Lower leg skin (tissue), 3 donors: Measurements from ENCODE around the gene CNN3.

Source experiments
- CTCF ChIP-seq, 3 donors: fragments of 450-650 bp; IDR thresholded peaks; one replicate each; pipeline ENCODE4 v1.5.1; 2016; ENCODE audit warnings: antibody characterized with exemption in 3 of 3, mild to moderate bottlenecking in 3 of 3, moderate library complexity in 2 of 3
- POLR2A ChIP-seq, 2 donors: fragments of 450-650 bp; IDR thresholded peaks; one replicate each; pipeline ENCODE4 v1.6.1; 2016 to 2017; ENCODE audit warnings: antibody characterized with exemption in 2 of 2, mild to moderate bottlenecking in 1 of 2, moderate library complexity in 1 of 2

GRCh38 chr1:94875794-94876193 is 51.1 kb downstream of the CNN3 start:
- TF ChIP-seq POLR2A (IDR thresholded peaks at IDR 0.05) (no peak), CTCF (IDR thresholded peaks at IDR 0.05) (no peak)
